OCI-M2 (cell line): ENCODE measurements around the gene DENND1A.

ENCODE experiments used
- DNase-seq: peaks from one replicate; lab custom pipeline; 2025; ENCODE audit not compliant: unreplicated experiment; lab: John Stamatoyannopoulos, UW

Gene DENND1A

DNA sequence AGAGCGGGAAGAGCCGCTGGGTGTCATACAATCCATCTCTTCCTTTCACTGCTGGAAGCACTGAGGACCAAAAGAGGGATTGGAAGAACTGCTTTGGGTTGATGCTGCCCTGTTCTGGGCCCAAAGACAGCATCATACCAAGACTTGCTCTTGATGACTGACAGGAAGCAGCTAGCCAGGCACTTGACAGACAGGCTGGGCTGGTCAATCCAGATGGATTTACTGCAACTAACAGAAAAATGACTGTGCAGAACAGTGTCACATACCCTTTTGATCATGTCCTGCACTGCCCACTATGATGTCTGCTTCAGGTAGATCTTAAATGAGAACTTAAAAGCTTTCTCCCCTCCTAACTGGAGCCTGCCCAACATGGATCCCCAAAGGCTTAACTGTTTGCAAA is 416.4 kb downstream of the DENND1A start:
- DNase-seq = no peak

DNA sequence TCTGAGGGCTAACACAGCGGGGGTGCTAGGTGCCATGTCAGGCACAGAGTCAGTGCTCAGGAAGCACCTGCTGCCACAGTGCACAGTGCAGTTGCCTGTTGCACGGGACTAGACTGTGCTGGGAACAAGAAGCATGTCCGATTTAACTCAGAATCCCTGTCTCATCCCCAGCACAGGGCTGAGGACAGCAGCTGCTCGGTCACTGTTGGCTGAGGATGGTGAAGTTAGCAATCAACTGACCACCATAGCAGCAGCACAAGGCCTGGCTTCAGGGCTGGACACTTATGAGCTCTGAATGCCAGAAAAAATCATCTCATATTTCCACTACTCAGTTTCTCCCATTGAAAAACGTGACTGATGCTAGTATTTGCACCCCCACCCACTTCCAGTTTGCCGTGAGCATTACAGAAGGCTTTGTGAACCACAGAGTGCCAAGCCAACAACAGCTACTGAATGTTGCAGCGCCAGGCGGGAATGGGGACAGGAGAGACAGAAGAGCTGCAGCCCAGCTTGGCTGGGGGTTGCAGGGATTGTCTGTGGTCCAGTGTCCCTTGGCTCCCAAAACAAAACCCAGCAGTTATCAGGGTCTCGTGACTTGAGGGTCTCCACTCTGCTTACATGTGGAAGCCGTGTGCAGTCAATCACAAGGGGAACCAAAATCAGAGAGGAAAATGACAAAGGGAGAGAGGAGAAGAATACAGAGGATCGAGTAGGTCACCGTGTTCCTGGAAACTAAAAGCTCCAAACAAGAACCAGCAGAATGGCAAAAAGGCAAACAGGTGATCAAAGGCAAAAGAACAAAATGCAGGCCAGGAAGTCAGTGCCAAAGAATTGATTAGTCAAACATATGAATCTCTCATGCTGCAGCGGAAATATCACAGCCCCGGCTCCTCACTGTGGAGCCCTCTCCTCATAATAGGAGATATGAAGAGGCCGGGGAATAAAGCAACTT is 418.3 kb downstream of the DENND1A start:
- no peak for DNase-seq

DNA sequence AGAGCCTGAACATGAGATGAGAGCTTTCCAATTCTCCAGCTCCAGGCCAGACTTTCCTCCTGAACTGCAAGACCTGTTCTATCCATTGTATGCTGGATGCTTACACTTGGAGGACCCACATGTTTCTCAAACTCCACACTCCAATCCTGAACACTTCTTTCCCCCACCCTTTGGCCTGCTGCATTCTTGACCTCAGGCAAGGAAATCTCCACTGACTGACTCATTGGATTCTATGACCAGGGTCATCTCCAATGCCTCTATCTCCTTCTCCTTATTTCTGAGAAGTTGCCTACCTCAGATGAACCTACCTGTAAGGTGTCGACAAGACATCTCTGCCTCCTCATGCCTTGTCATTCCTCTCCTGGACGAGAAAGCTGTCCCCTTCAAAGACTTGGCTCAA is 420.3 kb downstream of the DENND1A start:
- DNase-seq = no peak

DNA sequence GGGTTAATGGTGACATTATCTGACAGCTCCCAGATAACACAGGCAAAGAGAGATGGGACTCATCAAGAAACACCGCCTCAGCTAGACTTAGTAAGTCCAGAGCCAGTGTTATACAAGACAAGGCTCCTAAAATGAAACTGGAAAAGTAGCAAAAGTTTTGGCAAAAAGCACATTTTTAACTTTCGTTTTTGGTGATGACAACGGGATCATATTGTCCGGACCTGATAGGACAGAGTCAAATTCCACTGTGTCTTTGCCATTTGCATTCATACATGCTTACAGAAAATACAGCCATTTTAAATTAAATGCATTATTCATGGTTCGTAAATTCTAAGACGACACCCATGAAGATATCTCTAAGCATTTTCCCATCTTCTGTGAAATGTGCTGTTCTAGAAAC is 421.9 kb downstream of the DENND1A start:
- DNase-seq = no peak

DNA sequence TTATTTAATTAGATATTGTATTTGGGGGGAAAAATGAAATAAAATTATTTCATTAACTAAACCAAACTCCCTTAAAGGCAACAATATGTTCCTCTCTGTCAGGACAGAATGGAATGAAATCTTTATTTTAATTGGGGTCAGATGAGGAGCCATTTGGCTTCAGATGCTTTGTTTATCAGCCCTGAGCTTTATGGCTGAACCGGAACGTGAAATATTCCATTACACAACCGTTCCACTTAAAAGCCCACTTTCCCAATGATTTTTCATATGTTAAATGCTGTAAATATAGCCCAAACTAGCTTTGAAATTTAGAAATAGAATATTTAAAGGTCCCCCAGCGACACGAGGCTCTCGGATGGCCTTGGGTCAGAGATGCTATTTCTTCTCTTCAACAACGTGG is 424.4 kb downstream of the DENND1A start:
- no peak for DNase-seq

DNA sequence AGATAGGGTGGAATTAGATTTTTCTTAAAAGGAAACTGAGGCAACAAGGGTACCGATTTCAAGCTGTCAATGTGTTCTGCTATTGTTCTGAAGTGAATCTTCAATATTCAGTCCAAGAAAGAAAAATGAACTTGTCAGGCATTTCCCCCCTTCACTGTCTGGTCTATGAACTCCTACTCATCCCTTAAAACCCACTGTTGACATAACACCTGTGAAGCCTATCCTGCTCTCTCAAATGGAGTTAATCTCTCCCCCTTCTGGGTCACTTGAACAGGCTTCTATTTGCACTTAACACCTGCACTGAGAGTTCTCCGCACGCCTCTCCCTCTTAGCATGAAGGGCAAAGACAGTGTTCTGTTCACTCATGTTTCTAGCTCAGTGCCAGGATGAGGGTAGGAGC is 429.6 kb downstream of the DENND1A start:
- DNase-seq = no peak

DNA sequence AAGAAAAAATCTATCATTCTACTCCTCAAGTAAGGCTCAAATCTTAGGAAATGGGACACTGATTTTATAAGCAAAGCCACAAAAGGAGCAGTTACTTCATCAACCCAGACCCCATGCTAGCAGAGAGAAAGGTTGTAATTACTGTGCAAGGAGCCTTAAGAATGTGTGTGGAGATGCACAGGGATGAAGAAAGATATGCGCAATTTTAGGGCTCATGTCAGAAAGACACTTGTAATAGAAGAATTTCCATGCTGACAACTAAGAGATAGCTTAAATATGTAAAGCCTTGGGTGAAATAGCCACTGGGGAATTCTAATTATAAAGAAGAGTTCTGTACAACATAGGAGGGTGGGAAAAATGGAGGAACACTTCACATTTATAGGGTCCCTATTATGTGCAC is 432.1 kb downstream of the DENND1A start:
- no peak for DNase-seq

DNA sequence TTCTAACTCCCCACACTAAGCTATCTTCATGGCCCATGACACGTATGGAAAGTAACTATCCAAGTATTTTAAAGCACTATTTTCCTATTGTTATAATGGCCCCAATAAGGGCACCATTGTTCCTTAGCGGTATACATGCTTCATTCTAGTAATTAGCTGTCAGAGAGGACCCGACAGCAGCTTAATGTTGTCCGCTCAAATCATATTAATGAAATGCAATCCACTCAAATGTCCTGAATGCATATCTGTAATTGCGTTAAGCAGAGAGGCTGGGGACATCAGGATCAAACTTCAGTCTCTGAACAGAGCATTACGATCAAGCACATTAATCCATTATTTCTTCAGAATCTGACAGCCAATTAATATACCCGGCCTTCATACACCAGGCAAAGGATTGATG is 434.2 kb downstream of the DENND1A start:
- no peak for DNase-seq

DNA sequence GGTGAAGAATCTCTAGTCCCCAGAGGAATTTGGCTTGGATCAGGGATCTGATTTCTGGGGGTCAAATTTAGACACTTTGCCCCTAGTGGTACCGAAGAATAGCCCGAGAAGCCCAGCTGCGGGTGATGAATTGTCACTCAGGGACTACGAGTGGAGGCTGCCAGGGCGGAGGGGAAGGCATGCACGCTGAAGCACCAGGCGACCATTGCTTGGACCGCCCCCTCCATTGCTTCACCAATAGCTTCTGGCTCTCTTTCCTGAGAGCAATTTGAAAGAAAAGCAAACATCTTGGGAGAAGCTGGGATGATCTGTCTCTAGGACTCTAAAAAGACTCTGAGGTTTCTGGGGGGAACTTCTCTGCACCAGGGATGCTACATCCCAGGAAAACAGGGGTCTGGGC is 436.3 kb downstream of the DENND1A start:
- no peak for DNase-seq

DNA sequence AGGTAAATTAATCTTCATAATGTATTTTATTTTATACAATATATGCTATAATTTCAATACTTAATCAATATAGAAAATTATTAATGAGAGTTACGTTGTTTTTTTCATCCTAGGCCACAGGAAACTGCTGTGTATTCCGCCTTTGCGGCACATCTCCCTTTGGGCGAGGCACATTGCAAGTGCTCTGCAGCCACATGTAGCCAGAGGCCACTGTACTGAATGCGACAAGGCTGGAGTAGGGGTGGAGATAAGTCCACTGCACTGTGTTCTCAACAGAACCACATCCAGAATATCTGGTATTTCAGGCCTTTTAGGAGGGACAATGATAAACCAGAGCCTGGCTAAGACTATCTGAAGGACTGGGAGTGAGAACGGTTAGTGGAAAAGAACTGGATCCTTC is 439.2 kb downstream of the DENND1A start:
- no peak for DNase-seq

DNA sequence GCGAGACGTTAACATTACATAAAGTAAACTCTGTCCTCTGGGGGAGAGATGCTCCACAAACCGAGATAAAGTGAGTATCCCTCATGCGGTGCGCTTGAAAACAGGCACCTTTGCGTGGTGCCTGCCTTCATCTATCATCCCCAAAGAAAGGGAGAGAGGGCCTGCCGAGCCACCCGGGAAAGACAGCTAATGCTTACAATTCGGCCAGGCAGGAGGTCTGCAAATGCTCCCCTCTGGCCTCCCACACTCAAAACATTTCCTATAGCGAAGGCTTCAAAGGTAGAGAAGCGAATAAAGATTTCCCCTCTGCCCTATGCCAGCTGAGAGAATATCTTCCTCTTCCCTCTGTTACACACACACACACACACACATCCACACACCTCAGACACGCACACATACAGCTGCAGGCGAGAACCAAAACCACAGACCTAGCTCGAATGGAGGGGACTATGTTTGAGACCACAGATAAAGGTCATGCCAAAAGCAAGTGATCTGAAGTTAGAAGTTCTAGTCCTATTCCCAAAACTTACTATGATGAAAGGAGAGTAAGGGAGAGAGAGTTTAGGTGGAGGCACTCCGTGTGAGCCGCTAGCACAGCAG is 441.1 kb downstream of the DENND1A start:
- DNase-seq = no peak

DNA sequence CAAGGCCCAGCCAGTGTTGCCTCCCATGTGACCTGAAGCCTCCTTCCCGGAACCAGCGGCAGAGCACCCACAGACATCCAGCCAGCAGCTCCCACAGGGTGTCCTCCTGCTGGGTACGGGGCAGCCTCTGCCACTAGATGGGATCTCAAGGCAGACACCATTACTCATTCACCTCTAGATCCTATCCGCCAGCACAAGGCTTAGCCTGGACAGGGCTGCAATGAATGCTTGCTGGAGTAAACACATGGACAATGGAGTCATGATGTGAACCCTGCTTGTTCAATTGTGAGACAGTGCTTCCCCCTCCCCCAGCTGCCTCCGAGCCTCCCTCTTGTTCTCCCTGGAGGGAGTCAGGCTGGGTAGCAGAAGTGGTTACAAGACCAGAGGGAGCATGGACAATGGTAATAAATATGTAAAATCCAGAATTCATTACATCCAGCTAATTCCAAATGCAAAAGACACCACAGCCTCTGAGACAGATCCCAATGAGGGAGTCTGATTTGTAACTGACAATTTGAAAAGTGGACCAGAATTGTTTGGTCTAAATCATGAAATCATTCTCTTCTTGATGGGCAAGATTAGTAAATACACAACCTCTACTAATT is 441.9 kb downstream of the DENND1A start:
- DNase-seq = no peak

DNA sequence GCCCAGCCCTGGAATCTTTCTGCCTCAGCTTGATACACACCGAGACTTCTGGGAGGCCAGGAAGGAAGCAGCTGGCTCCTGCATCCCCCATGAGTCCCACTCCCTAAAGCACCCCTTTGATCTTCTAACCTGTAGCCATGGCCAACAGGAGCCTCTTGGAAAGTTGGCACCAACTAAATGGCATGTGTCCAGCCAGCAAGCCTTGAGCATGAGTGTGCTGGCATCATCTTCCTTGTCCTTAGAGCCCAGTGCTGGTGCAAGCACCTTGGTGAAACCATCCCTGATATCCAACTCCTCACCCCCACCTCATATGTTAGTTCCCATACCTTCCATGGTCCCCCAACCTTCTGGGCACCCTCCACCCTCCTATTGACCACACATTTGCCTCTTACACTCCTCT is 443.5 kb downstream of the DENND1A start:
- no peak for DNase-seq

DNA sequence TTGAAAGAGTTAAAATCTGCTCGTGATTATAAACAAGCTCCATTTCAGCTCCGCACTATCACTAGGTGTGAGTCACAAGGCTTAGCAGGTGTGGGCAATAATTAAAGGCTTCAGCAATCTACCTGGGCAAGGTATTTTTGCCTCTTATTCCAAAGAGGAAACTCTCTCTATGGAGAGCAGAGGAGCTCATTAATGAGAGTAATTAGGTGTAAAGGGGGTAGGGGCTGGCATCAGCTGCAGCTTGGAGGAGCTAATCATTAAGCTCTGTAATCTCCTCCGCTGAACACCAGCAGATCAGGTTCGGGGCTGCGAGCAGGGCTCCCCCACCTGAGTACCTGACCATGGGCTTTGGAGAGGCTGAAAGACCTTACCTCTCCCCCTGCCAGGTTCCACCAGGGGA is 444.7 kb downstream of the DENND1A start:
- DNase-seq = no peak

DNA sequence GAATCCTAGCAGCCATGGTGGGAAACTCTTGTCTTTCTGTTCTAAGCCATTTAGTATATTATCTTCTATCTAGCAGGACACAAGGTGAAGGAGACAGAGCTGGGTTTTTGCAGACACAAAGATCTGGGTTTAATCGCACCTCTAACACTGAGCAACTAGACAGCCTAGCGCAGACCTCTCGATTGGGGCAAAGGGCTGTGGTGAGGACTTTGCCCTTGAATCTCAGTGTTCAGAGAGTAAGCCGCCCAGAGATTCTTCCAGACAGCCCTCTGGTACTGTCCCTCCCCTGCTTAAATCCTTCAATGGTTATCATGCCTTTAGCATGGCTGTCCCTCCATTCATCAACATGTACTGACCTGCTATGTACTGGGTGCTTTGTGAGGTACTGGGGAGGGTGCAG is 445.8 kb downstream of the DENND1A start:
- no peak for DNase-seq

DNA sequence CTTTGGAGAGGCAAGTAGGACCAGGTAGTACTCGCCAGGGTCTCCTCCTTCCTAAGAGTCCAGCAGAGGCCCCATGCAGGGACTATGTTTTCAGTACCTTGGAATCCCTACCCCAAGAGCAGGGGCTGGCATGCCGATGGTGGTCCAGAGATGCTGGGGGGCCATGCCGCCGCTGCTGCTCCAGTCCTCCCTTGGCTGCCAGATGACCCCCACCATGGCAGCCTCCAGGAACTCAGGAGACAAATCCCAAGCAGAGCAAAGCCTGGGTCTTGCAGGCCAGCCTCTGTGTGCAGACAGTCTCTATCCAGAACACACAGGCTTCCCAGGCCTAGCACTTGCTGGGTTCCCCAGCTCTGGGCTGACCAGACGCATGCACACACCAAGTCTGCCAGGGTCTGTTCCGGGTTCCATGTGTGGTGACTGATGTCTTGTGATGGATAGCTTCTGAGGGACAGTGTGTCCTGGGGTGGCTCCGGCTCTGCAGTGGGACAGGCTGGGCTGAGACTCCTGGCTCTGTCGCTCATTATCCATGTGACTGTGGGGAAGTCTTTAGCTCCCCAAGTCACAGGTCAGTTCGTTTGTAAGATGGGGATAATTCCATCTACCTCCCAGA is 446.6 kb downstream of the DENND1A start:
- no peak for DNase-seq

DNA sequence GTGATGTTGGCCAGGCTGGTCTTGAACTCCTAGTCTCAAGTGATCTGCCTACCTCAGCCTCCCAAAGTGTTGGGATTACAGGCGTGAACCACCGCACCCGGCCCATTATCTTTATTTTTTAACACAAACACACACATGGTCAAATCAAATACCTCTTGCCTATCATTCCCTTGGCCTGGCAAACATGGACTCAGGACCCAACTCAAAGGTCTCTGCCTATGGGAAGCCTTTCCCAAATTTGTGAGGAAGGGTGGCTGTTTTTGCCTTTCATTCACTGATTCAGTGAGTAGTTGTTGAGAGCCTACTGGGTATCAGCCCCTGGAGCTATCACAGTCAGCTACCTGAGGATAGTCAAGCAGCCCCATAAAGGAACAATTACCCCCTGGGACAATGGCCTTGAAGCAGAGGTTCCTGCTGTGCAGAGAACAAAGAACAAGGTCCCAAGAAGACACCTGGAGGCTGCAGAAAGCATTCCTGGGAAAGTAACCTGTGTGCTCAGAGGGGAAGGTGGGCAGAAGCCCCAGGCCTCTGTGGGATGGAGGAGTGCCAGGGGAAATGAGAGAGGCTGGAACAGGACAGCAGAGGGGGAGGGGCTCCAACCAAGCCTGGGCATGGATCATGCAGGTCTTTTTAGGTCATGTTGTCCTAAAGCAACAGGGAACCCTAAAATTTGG is 447.5 kb downstream of the DENND1A start:
- DNase-seq = no peak

DNA sequence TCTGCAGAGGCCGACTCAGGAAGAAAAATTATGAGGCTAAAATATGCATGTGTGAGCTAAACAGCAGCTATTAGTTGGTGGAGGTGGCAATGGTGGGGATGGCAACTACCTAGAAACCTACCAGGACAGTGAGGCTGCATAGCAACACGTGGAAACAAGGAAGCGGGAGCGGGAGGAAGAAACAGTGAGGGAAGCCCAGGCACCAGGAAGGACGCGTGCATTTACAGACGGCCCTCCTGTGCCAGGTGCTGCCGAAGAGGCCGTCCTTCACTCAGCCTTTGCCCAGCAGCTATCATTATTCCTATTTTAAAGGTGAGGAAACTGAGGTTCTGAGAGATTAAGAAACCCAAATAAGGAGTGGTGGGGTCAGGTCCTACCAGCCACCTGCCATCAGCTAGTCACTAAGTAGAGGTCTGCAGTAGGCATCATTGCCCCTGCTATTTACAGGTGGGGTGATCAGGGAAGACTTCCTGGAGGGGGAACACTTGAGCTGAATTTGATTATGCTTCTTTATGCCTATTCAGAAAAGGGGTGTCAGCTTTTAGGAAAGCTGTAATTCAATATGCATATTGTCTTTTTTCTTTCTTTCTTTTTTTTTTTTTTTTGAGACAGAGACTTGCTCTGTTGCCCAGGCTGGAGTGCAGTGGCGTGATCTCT is 448.6 kb downstream of the DENND1A start:
- DNase-seq = no peak

DNA sequence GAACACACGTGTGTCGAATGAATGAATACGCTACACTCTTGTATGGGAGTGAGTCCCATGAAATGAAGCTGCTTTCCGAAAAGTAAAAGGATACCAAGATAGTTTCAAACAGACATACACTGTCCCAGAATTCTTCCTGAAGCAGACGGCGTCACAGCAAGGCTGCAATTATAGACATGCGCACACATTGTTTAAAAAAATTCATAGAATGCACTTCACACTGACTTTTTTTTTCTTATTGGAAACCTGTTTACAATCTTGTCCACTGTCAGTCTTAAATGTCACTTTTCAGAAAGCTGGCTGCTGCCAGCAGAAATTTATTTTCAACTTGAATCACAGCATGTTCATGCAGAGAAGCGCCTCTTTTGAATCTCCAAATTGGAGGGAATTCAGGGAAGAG is 449.1 kb downstream of the DENND1A start:
- no peak for DNase-seq

DNA sequence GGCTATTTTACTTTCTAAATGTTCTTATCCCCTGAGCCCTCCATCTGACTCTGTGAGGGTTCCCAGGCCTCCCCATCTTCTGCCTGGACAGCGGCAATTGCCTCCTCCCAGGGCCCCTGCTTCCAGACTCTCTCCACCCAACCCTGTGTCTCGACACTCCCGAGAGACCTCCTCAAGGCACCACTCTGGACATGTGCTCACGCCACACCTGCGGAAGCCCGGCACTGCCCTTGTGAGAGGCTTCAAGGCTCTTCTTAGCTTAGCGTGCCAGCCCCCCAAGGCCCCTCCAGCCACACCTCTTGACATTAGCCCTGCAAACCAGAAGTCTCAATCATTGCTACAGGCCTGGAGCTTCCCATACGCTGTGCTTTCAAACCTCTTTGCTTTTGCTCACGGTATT is 449.8 kb downstream of the DENND1A start:
- no peak for DNase-seq
